ENCODE results near the gene TMEM229B. TPM values are rescaled to one million over a fixed set of nuclear protein-coding genes. Genes with fewer than 3 reads are reported as not detected.
A peak's percentile ranks its signal among the peaks of the same experiment; 100 is the strongest.

TMEM229B gene
- total RNA-seq, 1 donor from 2014 or later: 2.9 TPM

DNA sequence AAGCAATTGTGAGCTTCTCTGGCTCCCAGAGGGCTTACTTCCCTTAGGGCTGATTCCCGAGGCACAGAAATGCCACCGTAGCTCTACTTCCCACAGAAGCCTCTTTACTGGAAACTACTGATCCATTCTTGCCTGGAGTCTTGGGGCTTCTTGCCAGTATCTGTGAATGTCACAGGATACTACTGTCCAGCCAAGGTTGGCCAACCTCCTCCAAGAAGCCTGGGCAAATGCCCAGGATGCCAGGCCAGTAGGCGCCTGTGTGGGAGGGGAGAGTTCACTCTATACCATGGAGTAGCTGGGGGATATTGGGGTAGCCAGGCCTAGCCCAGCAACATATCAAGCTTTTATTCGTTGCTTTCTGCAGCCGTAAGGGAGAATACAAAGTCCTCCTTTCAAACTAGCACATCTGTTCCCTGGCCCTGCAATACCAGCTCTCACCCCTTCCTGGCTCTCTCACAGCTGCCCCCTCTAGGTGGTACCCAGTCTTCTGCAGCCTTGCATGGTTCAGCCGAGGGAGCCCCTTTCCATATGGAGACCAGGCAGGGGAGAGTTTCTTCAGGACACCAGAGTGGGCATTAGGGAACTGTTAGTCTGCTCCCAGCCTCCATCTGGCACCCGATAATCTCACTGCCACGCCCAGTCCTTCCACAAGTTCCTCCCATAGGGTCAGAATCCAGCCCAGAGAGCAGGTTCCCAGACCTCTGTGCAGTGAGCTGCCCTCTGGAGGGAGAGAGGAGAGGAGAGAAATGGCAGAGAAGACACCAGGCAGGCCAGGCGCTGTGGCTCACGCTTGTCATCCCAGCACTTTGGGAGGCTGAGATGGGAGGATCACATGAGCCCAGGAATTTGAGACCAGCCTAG is 52.3 kb downstream of the TMEM229B start:
- DNase-seq (ENCODE audit: low spot score) (no peak), ATAC-seq (peak; percentile 38)
- intact Hi-C loops (cut with DNase I): no loop called here

DNA sequence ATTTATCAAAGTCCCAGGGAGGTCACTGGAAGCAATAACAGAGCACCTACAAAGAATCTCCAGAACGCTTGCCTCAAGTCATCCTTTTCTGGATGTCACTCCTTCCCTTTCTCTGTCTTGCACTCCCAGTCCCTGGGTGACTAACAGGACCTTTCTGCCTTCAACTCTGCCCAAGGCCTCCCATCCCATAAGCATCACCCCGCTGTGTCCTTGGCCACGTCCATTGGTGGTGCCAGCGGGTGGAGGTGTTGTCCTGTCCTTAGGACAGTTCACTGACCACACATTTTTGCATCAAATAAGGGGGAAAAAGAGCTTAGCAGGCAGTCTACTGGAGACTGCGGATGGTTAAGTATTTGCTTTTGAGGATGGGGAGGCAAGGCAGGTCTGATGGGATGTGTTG is 52.9 kb downstream of the TMEM229B start:
- ATAC-seq (no peak), DNase-seq (ENCODE audit: low spot score) (no peak)
- intact Hi-C loops (cut with DNase I): no loop called here

DNA sequence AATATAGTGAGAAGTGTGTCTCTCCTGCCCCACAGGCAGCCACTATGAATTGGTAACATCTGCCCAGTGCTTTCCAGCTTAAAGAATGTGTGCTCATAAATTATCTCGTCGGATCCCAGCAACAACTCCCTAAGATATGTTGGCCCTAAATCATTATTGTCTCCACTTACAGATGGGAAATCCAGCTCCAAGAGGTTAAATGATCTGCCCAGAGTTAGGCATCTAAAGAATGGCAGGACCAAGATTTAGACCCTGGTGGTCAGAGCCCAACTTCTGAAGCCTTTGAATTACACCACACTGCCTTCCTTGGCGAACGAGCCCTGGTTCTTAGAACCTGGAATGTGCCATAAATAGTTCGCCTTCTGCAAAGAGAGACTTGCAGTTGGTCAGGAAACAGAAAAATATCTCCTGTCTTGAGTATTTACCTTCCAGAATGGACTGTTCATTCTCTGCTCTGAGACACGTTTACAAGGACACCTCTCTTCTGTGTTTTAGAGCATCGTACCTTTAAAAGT is 56.4 kb downstream of the TMEM229B start:
- ATAC-seq: no peak
- DNase-seq (ENCODE audit: low spot score): no peak
- intact Hi-C loops (cut with DNase I): no loop called here

DNA sequence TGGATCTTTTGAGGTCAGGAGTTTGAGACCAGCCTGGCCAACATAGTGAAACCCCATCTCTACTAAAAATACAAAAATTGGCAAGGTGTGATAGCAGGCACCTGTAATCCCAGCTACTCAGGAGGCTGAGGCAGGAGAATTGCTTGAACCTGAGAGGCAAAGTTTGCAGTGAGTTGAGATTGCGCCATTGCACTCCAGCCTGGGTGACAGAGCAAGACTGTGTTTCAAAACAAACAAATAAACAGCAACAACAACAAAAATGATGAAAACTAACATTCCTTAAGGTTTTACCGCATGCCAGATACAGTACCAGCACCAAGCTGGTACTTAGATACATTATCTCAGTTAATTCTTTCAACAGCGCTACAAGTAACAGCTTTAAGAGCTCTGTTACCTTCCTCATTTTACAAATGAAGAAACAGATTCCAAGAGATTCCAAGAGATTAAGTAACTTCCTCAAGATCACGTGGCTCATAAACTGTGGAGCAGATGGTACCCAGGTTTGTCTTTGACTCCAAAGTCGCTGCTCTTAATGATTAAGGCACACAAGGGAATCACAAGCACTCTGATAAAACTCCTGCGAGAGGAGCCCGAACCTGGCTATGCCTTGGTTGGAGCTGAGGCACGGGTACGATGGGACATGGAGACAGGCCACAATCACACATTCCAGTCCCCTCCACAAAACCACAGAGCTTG is 58.9 kb downstream of the TMEM229B start:
- ATAC-seq: no peak
- intact Hi-C loops (cut with DNase I): loop anchor here (5.0 kb wide), 1 partner anchor 143 kb away; no protein-coding TSS in a partner anchor
- DNase-seq (ENCODE audit: low spot score): no peak

DNA sequence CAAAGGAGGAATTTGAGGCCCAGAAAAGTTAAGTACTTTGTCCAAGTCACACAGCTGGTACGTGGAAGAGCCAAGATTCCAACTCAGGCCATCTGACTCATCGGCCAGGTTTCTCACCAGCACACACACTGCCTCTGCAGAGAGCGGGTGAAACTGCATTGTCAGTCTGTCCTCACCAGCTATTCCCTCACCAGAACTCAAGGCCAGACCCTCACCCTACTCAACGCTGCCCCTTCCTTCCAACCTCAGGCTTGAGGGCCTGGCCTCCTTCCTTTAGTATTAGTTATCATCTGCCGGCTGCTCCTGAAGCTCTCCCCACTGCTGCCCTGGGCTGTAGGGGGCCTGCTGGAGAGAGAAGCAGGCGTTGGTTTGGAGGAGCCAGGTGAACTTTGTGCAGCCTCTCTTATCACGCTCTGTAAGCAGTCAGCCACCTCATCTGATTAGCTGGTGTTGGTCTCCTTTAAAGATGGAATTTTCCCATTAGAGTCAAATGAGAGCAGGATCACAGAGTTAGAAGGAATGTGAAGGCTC is 60.0 kb downstream of the TMEM229B start:
- ATAC-seq (no peak), DNase-seq (ENCODE audit: low spot score) (no peak)
- intact Hi-C loops (cut with DNase I): loop anchor here (5.0 kb wide), 1 partner anchor 144 kb away; no protein-coding TSS in a partner anchor

DNA sequence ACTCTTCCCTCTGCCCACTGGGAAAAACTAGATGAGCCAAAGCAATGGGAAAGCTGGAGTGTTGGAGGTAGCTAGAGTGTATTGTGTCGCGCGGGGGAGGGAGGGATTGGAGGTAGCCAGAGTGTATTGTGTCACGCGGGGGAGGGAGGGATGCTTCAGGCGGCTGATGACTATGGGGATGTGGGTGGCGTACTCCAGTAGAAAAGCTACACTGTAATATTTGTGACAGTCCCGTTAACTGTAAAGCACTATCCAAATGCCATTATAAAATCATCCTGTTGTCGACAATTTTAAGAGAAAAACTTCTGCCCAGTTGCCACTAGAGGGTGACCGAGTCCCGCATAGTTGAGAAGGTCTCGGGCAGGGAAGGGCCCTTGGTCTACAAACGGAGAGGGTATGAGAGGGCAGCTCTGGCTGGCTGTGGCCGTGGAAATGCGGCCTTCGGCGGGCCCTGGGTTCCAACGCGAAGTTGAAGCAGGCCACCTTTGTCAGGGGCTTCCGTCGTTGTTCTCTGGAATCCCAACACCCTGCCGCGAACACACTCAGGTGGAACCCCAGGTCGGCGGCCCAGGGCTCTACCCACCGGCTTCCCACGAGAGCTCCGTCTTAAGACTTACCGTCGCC is 61.4 kb downstream of the TMEM229B start:
- DNase-seq (ENCODE audit: low spot score) (peak; percentile 86), ATAC-seq (peak; percentile 89)
- intact Hi-C loops (cut with DNase I): loop anchor here (5.0 kb wide), 1 partner anchor 145 kb away; no protein-coding TSS in a partner anchor

DNA sequence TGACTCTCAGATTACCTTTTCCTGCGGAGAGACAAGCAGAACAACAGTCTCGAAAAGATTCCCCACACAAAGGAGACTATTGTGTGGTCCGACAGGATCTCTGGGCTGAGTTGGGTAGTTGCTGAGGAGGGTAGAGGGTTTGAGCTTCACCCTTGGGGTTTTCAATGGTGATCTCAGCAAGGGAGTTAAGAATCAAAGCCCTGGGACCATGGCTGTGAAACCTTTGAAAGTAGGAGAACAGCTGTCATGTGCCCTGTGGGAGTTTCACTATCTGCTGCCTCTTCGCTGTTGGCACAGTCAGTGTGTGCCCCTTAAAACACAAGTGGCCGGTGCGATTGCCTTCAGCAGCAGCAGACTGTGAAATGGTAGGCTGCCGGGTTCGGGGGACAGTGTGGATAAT is 62.4 kb downstream of the TMEM229B start:
- intact Hi-C loops (cut with DNase I): loop anchor here (5.0 kb wide), 1 partner anchor 146 kb away; no protein-coding TSS in a partner anchor
- DNase-seq (ENCODE audit: low spot score): no peak
- ATAC-seq: no peak

DNA sequence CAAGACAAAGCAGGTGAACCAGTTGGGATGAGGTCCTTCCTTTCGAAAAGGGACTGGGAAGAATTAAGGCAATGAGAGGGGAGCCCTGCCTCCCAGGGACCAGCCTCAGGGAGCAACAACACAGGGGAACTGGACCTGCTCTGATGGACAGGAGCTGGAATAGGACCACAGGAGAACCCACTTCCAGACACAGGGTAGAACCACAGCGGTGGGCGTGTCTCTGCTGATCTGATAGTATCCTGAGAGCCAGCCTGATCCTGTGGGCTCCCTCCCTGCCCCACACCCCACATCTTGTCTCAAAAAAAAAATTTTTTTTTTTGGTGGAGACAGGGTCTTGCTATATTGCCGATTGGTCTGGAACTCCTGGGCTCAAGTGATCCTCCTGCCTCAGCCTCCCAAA is 62.9 kb downstream of the TMEM229B start:
- DNase-seq (ENCODE audit: low spot score) (no peak), ATAC-seq (no peak)
- intact Hi-C loops (cut with DNase I): loop anchor here (5.0 kb wide), 1 partner anchor 147 kb away; no protein-coding TSS in a partner anchor

DNA sequence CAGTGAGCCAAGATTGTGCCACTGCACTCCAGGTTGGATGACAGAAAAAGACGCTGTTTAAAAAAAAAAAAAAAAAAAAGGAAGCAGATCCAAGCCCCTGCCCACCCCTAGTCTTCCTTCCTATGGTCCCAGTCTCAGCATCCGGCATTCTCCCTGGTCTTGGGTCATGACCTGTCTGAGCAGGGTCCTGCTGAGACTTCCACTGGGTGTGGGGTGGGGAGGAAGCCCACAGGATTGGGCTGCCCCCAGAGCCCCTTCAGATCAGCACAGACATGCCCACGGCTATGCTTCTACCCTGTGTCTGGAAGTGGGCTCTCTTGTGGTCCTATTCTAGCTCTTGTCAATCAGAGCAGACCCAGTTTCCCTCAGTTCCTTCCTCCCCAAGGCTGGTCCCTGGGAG is 64.0 kb downstream of the TMEM229B start:
- intact Hi-C loops (cut with DNase I): no loop called here
- DNase-seq (ENCODE audit: low spot score) (no peak), ATAC-seq (no peak)

DNA sequence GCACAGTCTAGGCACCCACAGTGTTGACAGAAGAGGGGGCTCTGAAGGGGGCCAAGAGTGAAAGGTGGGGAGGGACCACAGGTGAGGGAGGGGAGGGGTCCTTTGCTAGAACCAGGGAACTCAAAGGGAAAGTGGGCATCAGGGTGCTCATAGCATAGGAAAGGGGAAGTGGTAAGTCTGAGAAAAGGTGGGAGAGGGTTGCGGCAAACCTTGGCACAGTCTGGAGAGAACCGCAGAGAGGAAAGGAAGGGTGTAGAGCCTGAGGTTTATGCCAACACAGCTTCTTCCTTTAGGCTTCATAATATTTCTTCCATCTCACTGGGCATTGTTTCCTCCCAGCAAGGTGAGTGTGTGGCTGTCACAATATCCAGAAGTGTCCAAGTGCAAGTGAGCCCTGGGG is 65.1 kb downstream of the TMEM229B start:
- no peak for DNase-seq (ENCODE audit: low spot score)
- intact Hi-C loops (cut with DNase I): no loop called here

DNA sequence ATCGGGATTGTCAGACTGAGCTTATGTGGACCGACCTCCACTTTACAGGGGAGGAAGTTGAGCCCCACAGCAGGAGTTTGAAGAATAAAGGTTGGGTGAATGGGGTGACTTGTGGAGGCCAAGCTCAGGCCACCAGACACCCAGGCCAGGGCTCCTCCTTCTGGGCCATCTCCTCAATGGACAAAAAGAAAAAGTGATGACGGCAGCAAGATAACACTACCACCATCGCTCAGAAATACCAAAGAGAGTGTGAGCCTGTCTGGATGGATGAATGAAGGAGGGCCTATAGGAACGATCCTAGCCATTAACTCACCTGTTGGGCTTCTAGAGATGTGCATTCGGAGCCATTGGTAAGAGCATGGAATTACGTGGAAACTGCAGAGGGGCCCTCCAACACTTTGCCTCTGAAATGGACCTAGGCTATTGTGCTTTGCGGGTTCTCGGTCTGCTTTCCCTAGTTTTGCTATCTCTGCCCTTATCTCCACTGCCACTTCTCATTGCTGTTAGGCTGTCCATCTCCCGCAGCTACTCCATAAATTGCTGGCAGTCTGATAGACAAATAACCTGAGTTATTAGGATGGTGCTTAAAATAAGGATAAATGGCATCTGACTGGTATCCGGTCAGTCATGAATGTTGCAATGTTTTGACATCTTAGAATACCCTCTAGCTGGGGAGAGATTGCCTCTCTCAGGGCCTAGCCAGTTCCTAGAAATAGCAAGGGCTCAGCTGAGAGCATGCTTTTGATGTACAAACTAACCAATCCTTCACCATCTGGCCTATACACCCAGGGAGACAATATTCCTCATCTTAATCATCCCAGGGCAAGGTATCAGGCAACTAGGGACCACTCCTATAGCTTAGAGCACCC is 66.9 kb downstream of the TMEM229B start:
- no peak for ATAC-seq
- intact Hi-C loops (cut with DNase I): no loop called here
- no peak for DNase-seq (ENCODE audit: low spot score)

More for the DNA sequence above, 65.1 kb downstream of the TMEM229B start:
- no peak for ATAC-seq

Small RNA genes lying within 50 kb of the gene (microRNA-seq; reads per million reads assigned to microRNA genes)
- gene MIR5694: not detected

Other genes starting within 250 kb of the TMEM229B start
- gene PALS1, start 247.3 kb downstream of the TMEM229B start, total RNA-seq: 31.8 TPM
- 46.0 TPM for gene ATP6V1D, start 128.9 kb downstream of the TMEM229B start, total RNA-seq
- gene EIF2S1, start 128.4 kb downstream of the TMEM229B start, total RNA-seq: 59.0 TPM
- gene PLEK2, start 76.6 kb downstream of the TMEM229B start, total RNA-seq: 0.62 TPM
- gene PLEKHH1, start 44.6 kb upstream of the TMEM229B start, total RNA-seq: 6.1 TPM
- 21.6 TPM for gene PIGH, start 111.5 kb upstream of the TMEM229B start, total RNA-seq
- 2.8 TPM for gene ARG2, start 131.2 kb upstream of the TMEM229B start, total RNA-seq
- 111 TPM for gene VTI1B, start 185.9 kb upstream of the TMEM229B start, total RNA-seq
- gene RDH11, start 207.0 kb upstream of the TMEM229B start, total RNA-seq: 46.1 TPM
- not detected for gene RDH12, start 213.2 kb upstream of the TMEM229B start, total RNA-seq